ENCODE measurements around the gene DNAH8.

The DNAH8 gene

GRCh38 chr6:38801305-38801704, 86.2 kb downstream of the DNAH8 start:
- Histone ChIP-seq H3K27me3 (ENCODE audit: low read depth) (peaks cover 21% of the 10 kb centered on the region), H3K4me1 (no peaks in the 10 kb centered on the region), H3K9me3 (no peaks in the 10 kb centered on the region), H3K4me3 (no peak overlapping the region), H3K36me3 (replicated peaks) (no peaks in the 10 kb centered on the region)
- in situ Hi-C loops (cut with MboI; ENCODE audit: low sequenced_read_pairs), result no loop called here
- no peak for DNase-seq (ENCODE audit: low spot score in 2 of 2)

GRCh38 chr6:38802497-38802896, 87.4 kb downstream of the DNAH8 start:
- peaks cover 23% of the 10 kb centered on the region for H3K27me3 ChIP-seq (ENCODE audit: low read depth)
- H3K9me3 ChIP-seq, result no peaks in the 10 kb centered on the region
- in situ Hi-C loops (cut with MboI; ENCODE audit: low sequenced_read_pairs), result no loop called here
- no peaks in the 10 kb centered on the region for H3K4me1 ChIP-seq
- DNase-seq (ENCODE audit: low spot score in 2 of 2), result no peak
- no peaks in the 10 kb centered on the region for H3K36me3 ChIP-seq (replicated peaks)
- no peak overlapping the region for H3K4me3 ChIP-seq

GRCh38 chr6:38803129-38803528, 88.0 kb downstream of the DNAH8 start:
- H3K36me3 ChIP-seq (replicated peaks), result no peaks in the 10 kb centered on the region
- DNase-seq (ENCODE audit: low spot score in 2 of 2), result no peak
- in situ Hi-C loops (cut with MboI; ENCODE audit: low sequenced_read_pairs), result no loop called here
- no peak overlapping the region for H3K4me3 ChIP-seq
- no peaks in the 10 kb centered on the region for H3K4me1 ChIP-seq
- peaks cover 23% of the 10 kb centered on the region for H3K27me3 ChIP-seq (ENCODE audit: low read depth)
- no peaks in the 10 kb centered on the region for H3K9me3 ChIP-seq

GRCh38 chr6:38804358-38804757, 89.2 kb downstream of the DNAH8 start:
- DNase-seq (ENCODE audit: low spot score in 2 of 2), result no peak
- in situ Hi-C loops (cut with MboI; ENCODE audit: low sequenced_read_pairs), result no loop called here
- Histone ChIP-seq H3K36me3 (replicated peaks) (no peaks in the 10 kb centered on the region), H3K27me3 (ENCODE audit: low read depth) (peaks cover 19% of the 10 kb centered on the region), H3K9me3 (no peaks in the 10 kb centered on the region), H3K4me1 (no peaks in the 10 kb centered on the region), H3K4me3 (no peak overlapping the region)

GRCh38 chr6:38805127-38805655, 90.1 kb downstream of the DNAH8 start:
- Histone ChIP-seq H3K36me3 (replicated peaks) (no peaks in the 10 kb centered on the region), H3K4me3 (no peak overlapping the region), H3K27me3 (ENCODE audit: low read depth) (peaks cover 17% of the 10 kb centered on the region), H3K4me1 (no peaks in the 10 kb centered on the region), H3K9me3 (no peaks in the 10 kb centered on the region)
- in situ Hi-C loops (cut with MboI; ENCODE audit: low sequenced_read_pairs), result no loop called here
- no peak for DNase-seq (ENCODE audit: low spot score in 2 of 2)

GRCh38 chr6:38805692-38806091, 90.6 kb downstream of the DNAH8 start:
- Histone ChIP-seq H3K27me3 (ENCODE audit: low read depth) (peaks cover 14% of the 10 kb centered on the region), H3K4me1 (no peaks in the 10 kb centered on the region), H3K4me3 (no peak overlapping the region), H3K36me3 (replicated peaks) (no peaks in the 10 kb centered on the region), H3K9me3 (no peaks in the 10 kb centered on the region)
- in situ Hi-C loops (cut with MboI; ENCODE audit: low sequenced_read_pairs), result no loop called here
- no peak for DNase-seq (ENCODE audit: low spot score in 2 of 2)

GRCh38 chr6:38806271-38806670, 91.2 kb downstream of the DNAH8 start:
- Histone ChIP-seq H3K36me3 (replicated peaks) (no peaks in the 10 kb centered on the region), H3K4me1 (no peaks in the 10 kb centered on the region), H3K27me3 (ENCODE audit: low read depth) (peaks cover 13% of the 10 kb centered on the region), H3K4me3 (no peak overlapping the region), H3K9me3 (no peaks in the 10 kb centered on the region)
- in situ Hi-C loops (cut with MboI; ENCODE audit: low sequenced_read_pairs), result no loop called here
- no peak for DNase-seq (ENCODE audit: low spot score in 2 of 2)

GRCh38 chr6:38806833-38807232, 91.7 kb downstream of the DNAH8 start:
- Histone ChIP-seq H3K9me3 (no peaks in the 10 kb centered on the region), H3K4me3 (no peak overlapping the region), H3K4me1 (no peaks in the 10 kb centered on the region), H3K36me3 (replicated peaks) (no peaks in the 10 kb centered on the region), H3K27me3 (ENCODE audit: low read depth) (peaks cover 13% of the 10 kb centered on the region)
- in situ Hi-C loops (cut with MboI; ENCODE audit: low sequenced_read_pairs), result no loop called here
- no peak for DNase-seq (ENCODE audit: low spot score in 2 of 2)

GRCh38 chr6:38808039-38808438, 92.9 kb downstream of the DNAH8 start:
- DNase-seq (ENCODE audit: low spot score in 2 of 2), result no peak
- no peaks in the 10 kb centered on the region for H3K36me3 ChIP-seq (replicated peaks)
- H3K4me1 ChIP-seq, result no peaks in the 10 kb centered on the region
- in situ Hi-C loops (cut with MboI; ENCODE audit: low sequenced_read_pairs), result no loop called here
- H3K27me3 ChIP-seq (ENCODE audit: low read depth), result peaks cover 8% of the 10 kb centered on the region
- H3K4me3 ChIP-seq, result no peak overlapping the region
- H3K9me3 ChIP-seq, result no peaks in the 10 kb centered on the region

GRCh38 chr6:38813041-38813823, 98.1 kb downstream of the DNAH8 start:
- Histone ChIP-seq H3K4me1 (no peaks in the 10 kb centered on the region), H3K36me3 (replicated peaks) (no peaks in the 10 kb centered on the region), H3K4me3 (no peak overlapping the region), H3K9me3 (no peaks in the 10 kb centered on the region), H3K27me3 (ENCODE audit: low read depth) (no peaks in the 10 kb centered on the region)
- DNase-seq (ENCODE audit: low spot score in 2 of 2), result no peak
- in situ Hi-C loops (cut with MboI; ENCODE audit: low sequenced_read_pairs), result no loop called here

- Histone ChIP-seq H3K4me3 (no peak overlapping the region), H3K9me3 (no peaks in the 10 kb centered on the region), H3K27me3 (ENCODE audit: low read depth) (peaks cover 8% of the 10 kb centered on the region; the same call in 1 of the 2 replicates), H3K4me1 (no peaks in the 10 kb centered on the region), H3K36me3 (replicated peaks) (no peaks in the 10 kb centered on the region)
- no peak for DNase-seq (ENCODE audit: low spot score in 2 of 2)
- in situ Hi-C loops (cut with MboI; ENCODE audit: low sequenced_read_pairs), result no loop called here
These were observed 99.7 kb downstream of the DNAH8 start for GRCh38 chr6:38814761-38815160.

- H3K4me3 ChIP-seq, result no peak overlapping the region
- no peaks in the 10 kb centered on the region for H3K9me3 ChIP-seq
- H3K4me1 ChIP-seq, result no peaks in the 10 kb centered on the region
- peaks cover 8% of the 10 kb centered on the region for H3K27me3 ChIP-seq (ENCODE audit: low read depth)
- in situ Hi-C loops (cut with MboI; ENCODE audit: low sequenced_read_pairs), result no loop called here
- DNase-seq (ENCODE audit: low spot score in 2 of 2), result no peak
- no peaks in the 10 kb centered on the region for H3K36me3 ChIP-seq (replicated peaks)
These were observed 100.1 kb downstream of the DNAH8 start for GRCh38 chr6:38815250-38815649.

GRCh38 chr6:38818691-38819090, 103.6 kb downstream of the DNAH8 start:
- no peak overlapping the region for H3K4me3 ChIP-seq
- no peaks in the 10 kb centered on the region for H3K9me3 ChIP-seq
- peaks cover 11% of the 10 kb centered on the region for H3K27me3 ChIP-seq (ENCODE audit: low read depth)
- in situ Hi-C loops (cut with MboI; ENCODE audit: low sequenced_read_pairs), result no loop called here
- DNase-seq (ENCODE audit: low spot score in 2 of 2), result no peak
- H3K4me1 ChIP-seq, result no peaks in the 10 kb centered on the region
- H3K36me3 ChIP-seq (replicated peaks), result no peaks in the 10 kb centered on the region

GRCh38 chr6:38822963-38823362, 107.9 kb downstream of the DNAH8 start:
- H3K27me3 ChIP-seq (ENCODE audit: low read depth), result peaks cover 11% of the 10 kb centered on the region
- H3K4me1 ChIP-seq, result no peaks in the 10 kb centered on the region
- no peak for DNase-seq (ENCODE audit: low spot score in 2 of 2)
- H3K36me3 ChIP-seq (replicated peaks), result no peaks in the 10 kb centered on the region
- in situ Hi-C loops (cut with MboI; ENCODE audit: low sequenced_read_pairs), result no loop called here
- no peaks in the 10 kb centered on the region for H3K9me3 ChIP-seq
- no peak overlapping the region for H3K4me3 ChIP-seq
